RWPE1 (cell line): ENCODE measurements around the gene SLC39A3.

ENCODE experiments used
- CTCF ChIA-PET: fragments of 350-600 bp; sonication (Branson Sonifier 250); formaldehyde crosslinking; extraction: SDS; loops from one replicate; lab custom pipeline; 2021; lab: Yijun Ruan, JAX
- POLR2A ChIA-PET: fragments of 400-600 bp; formaldehyde crosslinking; extraction: SDS; loops from one replicate; lab custom pipeline; 2020; ENCODE audit warnings: antibody characterized with exemption; ENCODE audit not compliant: low non-redundant PET; lab: Yijun Ruan, JAX
- DNase-seq: peaks from one replicate; pipeline ENCODE4 v3.0.0; 2012; ENCODE audit warnings: low spot score
- H3K27ac ChIP-seq: fragments of 450-650 bp; 2 replicates; pipeline ENCODE4 v1.5.1; 2017
- TF ChIP-seq, protein P1 (sequence below): fragments of 450-650 bp; conservative IDR thresholded peaks from 2 replicates; pipeline ENCODE4 v1.5.1; 2017; ENCODE audit warnings: low read depth, mild to moderate bottlenecking

SLC39A3 gene

DNA sequence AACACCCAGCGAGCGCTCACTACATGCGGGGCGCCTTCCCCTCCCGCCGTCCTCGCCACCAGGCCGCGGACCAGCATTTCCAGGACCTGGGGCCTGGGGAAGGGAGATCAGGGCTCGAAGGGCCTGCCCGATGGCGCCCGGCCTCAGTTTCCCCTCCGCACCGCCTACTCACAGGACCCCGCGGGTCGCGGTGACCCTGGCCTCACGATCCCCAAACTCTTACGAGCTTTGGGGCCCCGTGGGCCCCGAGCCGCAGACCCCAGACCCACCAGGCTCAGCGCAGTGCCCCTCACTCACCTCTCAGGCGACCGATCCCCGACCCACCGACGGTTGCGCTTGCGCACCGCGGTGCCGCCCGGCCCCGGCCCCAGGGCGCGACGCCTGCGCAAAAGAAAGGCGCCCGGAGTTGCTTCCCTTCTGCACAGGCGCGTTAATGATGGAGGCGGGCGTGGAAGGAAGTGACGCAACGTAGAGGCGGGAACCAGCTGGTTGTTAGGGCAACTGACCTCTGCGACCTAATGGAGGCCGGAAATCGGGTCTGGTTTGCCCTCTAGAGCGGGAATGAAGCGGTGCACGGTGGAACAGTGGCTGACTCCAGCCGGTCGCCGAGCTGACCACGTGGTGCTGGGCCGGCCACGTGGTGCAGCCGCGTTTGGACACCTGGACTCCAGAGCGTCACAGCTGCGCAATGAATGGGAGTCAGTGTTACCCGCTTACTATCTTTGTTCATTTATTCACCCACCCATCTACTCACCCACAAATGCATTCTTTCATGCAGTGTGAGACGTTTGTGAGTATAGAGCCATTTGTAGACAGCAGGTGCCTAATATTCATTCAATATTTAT, 43.3 kb upstream of the SLC39A3 start, which contains the start of gene SGTA:
Gene SGTA (minus strand): TSS at position 338 of the 845 bp plus-strand sequence. CDS start 14,205 bp downstream, outside the sequence.
- TF ChIP-seq, protein P1, sequence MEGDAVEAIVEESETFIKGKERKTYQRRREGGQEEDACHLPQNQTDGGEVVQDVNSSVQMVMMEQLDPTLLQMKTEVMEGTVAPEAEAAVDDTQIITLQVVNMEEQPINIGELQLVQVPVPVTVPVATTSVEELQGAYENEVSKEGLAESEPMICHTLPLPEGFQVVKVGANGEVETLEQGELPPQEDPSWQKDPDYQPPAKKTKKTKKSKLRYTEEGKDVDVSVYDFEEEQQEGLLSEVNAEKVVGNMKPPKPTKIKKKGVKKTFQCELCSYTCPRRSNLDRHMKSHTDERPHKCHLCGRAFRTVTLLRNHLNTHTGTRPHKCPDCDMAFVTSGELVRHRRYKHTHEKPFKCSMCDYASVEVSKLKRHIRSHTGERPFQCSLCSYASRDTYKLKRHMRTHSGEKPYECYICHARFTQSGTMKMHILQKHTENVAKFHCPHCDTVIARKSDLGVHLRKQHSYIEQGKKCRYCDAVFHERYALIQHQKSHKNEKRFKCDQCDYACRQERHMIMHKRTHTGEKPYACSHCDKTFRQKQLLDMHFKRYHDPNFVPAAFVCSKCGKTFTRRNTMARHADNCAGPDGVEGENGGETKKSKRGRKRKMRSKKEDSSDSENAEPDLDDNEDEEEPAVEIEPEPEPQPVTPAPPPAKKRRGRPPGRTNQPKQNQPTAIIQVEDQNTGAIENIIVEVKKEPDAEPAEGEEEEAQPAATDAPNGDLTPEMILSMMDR, result peak; percentile 44
- ChIA-PET CTCF (interaction anchor here (1.1 kb wide), 1 partner anchor 135 kb away, joined by 3 read pairs; no protein-coding TSS in a partner anchor), POLR2A (no interaction called here)
- DNase-seq, result peak; percentile 97
- H3K27ac ChIP-seq, result peak within 1 kb of the TSS; percentile 79

DNA sequence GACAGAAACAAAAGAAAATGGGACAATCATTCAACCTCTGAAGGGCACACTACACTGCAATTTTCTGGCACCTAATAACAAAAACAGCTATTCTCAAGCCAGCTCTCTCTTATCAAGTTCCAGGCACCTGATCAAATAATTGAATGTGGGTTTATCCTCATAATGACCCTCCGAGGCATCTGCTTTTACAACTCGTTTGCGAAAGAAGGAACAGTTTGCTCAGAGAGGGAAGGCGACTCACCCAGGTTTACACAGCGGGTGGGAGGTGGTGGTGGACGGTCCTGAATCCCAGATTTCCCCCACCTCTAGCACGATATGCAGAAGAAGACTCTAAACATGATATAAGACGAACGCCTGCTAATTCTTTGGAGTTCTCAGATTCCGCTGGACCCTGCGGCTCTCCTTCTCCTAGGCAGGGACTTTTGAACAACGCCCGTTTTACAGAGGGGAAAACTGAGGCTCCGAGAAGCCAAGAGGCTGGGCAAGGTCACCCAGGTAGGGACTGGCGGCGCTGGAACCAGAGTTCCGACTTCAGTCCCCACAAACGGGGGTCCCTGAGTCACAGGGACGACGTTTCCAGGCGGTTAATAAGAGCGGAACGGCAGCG, 42.6 kb upstream of the SLC39A3 start:
- H3K27ac ChIP-seq, result peak overlapping the region; percentile 79
- TF ChIP-seq, protein P1, result no peak
- ChIA-PET CTCF (interaction anchor here (1.1 kb wide), 1 partner anchor 134 kb away, joined by 3 read pairs; no protein-coding TSS in a partner anchor), POLR2A (no interaction called here)
- DNase-seq, result no peak

DNA sequence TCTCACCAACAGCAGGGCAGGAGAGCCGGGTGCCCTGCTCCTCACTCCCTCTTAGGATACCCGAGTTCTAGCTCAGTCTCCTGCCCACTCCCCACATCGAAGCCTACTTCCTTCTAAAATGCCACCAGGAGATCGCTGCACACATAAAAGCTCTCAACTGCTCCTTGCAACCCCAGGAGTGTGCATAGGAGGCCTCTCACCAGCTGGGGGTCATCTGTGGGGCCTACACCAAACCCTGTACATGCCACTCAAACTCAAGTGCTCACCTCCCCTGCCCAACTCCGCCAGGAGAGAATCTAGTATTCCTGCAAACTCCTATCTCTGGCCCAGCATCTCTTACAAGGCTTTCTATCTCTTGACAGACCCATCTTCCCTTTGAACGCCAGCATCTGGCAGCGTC, 40.5 kb upstream of the SLC39A3 start:
- TF ChIP-seq, protein P1, result no peak
- CTCF ChIA-PET, result interaction anchor here (0.6 to 1.6 kb wide), 2 partner anchors 30 to 31 kb away, joined by 3 read pairs; no protein-coding TSS in a partner anchor
- peak overlapping the region; percentile 26 for H3K27ac ChIP-seq
- POLR2A ChIA-PET, result no interaction called here
- DNase-seq, result no peak

DNA sequence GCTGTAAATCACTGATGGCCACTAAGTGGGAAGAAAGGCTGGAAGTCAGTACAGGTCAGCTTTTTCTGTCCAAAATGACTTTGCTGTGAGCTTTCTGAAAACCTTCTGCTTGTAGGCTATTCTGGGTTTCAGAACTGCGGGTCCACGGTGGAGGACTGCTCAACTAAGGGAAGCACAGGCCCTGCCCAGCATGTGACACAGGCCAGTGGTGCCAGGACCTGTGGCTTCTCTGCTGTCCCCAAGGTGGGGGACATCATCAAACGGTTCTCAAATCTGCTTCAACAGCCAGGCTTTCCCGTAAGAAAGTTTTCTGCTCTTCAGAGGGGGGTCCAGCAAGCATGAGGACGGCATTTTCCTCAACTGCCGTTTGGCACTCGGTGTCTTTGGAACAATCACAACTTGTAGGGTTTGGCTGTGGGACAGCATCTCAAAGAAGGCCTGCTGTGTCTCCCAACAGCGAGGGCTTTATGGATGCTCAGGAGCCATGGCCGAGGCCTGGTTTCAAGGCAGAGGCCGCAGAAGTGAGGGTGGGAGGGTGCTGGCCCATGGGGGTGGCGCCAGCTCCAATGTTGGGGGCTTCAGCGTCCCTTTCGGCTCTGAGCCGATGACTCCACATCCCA, 39.4 kb upstream of the SLC39A3 start:
- POLR2A ChIA-PET, result no interaction called here
- CTCF ChIA-PET, result interaction anchor here (0.6 kb wide), 1 partner anchor 30 kb away, joined by 3 read pairs; no protein-coding TSS in a partner anchor
- TF ChIP-seq, protein P1, result no peak
- peak overlapping the region; percentile 26 for H3K27ac ChIP-seq
- no peak for DNase-seq

DNA sequence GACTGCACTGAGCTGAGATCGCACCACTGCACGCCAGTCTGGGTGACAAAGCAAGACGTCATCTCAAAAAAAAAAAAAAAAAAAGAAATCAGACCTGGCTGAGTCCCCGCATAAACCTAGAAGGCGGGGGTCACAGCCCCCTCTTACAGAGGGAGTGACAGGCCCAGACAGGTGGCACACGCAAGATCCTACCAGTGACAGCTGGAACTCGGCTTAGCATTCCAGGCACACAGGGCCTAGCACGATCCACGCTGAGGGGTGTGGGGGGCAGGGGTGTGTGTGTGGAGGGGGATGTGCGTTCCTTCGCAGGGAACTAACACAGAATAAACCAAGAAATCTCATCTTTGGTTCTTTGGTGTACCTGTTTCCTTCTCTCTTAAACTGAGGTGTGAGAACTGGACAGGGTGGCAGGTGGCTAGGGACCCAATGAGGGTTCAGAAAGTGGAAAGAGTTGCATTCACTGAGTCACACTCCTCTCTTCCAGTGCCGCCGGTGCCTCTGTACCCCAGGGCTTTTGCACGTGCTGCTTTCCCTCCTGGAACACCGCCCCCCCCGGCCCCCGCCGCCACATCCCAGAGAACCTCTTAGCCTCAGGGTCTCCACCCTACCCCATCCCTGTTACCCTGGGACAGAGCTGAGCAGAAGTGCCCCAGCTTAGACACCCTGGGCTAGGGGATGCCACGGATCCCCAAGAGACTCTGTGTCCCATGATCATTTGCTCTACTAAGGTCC, 38.3 kb upstream of the SLC39A3 start:
- POLR2A ChIA-PET, result no interaction called here
- TF ChIP-seq, protein P1, result no peak
- no peak for DNase-seq
- CTCF ChIA-PET, result interaction anchor here (0.6 kb wide), 1 partner anchor 29 kb away, joined by 3 read pairs; no protein-coding TSS in a partner anchor
- H3K27ac ChIP-seq, result no peak overlapping the region
